Prostate gland (tissue), 2 donors: Measurements from ENCODE around the gene RWDD3. TPM values are rescaled to one million over a fixed set of nuclear protein-coding genes. Genes with fewer than 3 reads are reported as not detected.

Experiments used
- DNase-seq: peaks from one replicate; pipeline ENCODE4 v3.0.0-alpha.2; 2019; ENCODE audit warnings: low spot score
- H3K27ac ChIP-seq, 2 donors: fragments of 200-600 bp; sonication (generic); 2 replicates each; pipeline ENCODE4 v1.5.1; 2017 to 2019
- H3K27me3 ChIP-seq: fragments of 200-600 bp; sonication (generic); replicated peaks from 2 replicates; pipeline ENCODE4 v1.5.1; 2019; ENCODE audit not compliant: insufficient read depth
- H3K36me3 ChIP-seq, 2 donors: fragments of 200-600 bp; sonication (generic); 1 replicate in 1 of 2; 2 replicates in 1 of 2; pipeline versions ENCODE4 v1.5.1 to v1.8.1; 2017 to 2019
- H3K4me1 ChIP-seq: fragments of 200-600 bp; sonication (generic); replicated peaks from 2 replicates; pipeline ENCODE4 v1.5.1; 2019
- H3K4me3 ChIP-seq, 2 donors: fragments of 200-600 bp; sonication (generic); 2 replicates each; pipeline ENCODE4 v1.5.1; 2017 to 2019
- H3K9me3 ChIP-seq: fragments of 200-600 bp; sonication (generic); 2 replicates; pipeline ENCODE4 v1.5.1; 2017
- CTCF ChIP-seq, 4 experiments: fragments of 200-600 bp in 2 of 4; fragments of 450-650 bp in 2 of 4; sonication (generic) in 2 of 4; IDR thresholded peaks; 1 replicate in 3 of 4; 2 replicates in 1 of 4; pipeline ENCODE4 v1.5.1; 2016 to 2019; ENCODE audit warnings: antibody characterized with exemption in 4 of 4, mild to moderate bottlenecking in 2 of 4, moderate library complexity in 2 of 4
- POLR2A ChIP-seq: fragments of 450-650 bp; IDR thresholded peaks from one replicate; pipeline ENCODE4 v1.6.1; 2016; ENCODE audit warnings: antibody characterized with exemption, mild to moderate bottlenecking
- POLR2AphosphoS5 ChIP-seq: sonication (generic); formaldehyde crosslinking; IDR thresholded peaks from one replicate; pipeline ENCODE4 v1.6.1; 2017; ENCODE audit warnings: antibody characterized with exemption
- WGBS: methylation state at CpG from one replicate; pipeline ENCODE4 v1.1.5; 2018; 5-methylcytosine and 5-hydroxymethylcytosine counted together
- intact Hi-C: fragments of 100-400 bp; cut with DNase I; formaldehyde crosslinking; loops from one replicate; pipeline ENCODE4 v1.14.2; 2022
- total RNA-seq, 2 donors: library from RNA; depleted of rRNA; stranded (reverse); fragments of >200 nt; gene quantifications; one replicate each; pipeline ENCODE4 v1.1.0, GENCODE V29; 2016

The RWDD3 gene
- total RNA-seq, 2 donors from 2014 or later: 12.8 to 14.4 TPM

- Histone ChIP-seq H3K27ac (no peak overlapping the region), H3K4me1 (no peaks in the 10 kb centered on the region), H3K27me3 (no peaks in the 10 kb centered on the region), H3K4me3 (no peak overlapping the region), H3K9me3 (no peaks in the 10 kb centered on the region), H3K36me3 (no peaks in the 10 kb centered on the region)
- intact Hi-C loops: no loop called here
- WGBS: 83% methylated on average over 2 of the region's 2 CpGs
- TF ChIP-seq CTCF (IDR thresholded peaks at IDR 0.05): no peak
- TF ChIP-seq POLR2A: no peak
- TF ChIP-seq POLR2AphosphoS5: no peak
- DNase-seq: no peak
Observed at GRCh38 chr1:95265106-95265505, 31.1 kb downstream of the RWDD3 start.

GRCh38 chr1:95276429-95276828 is 42.4 kb downstream of the RWDD3 start:
- DNase-seq: no peak
- WGBS: 87% methylated on average over 7 of the region's 7 CpGs
- Histone ChIP-seq H3K36me3 (no peaks in the 10 kb centered on the region), H3K4me3 (no peak overlapping the region), H3K27me3 (no peaks in the 10 kb centered on the region), H3K4me1 (no peaks in the 10 kb centered on the region), H3K27ac (no peak overlapping the region), H3K9me3 (no peaks in the 10 kb centered on the region)
- intact Hi-C loops: no loop called here
- TF ChIP-seq CTCF (IDR thresholded peaks at IDR 0.05) (no peak), POLR2A (no peak), POLR2AphosphoS5 (no peak)

- WGBS: 50% methylated on average over 4 of the region's 4 CpGs
- H3K36me3 ChIP-seq: no peaks in the 10 kb centered on the region
- H3K27me3 ChIP-seq: no peaks in the 10 kb centered on the region
- DNase-seq: no peak
- intact Hi-C loops: no loop called here
- no peak overlapping the region for H3K4me3 ChIP-seq
- H3K9me3 ChIP-seq: no peaks in the 10 kb centered on the region
- no peaks in the 10 kb centered on the region for H3K4me1 ChIP-seq
- TF ChIP-seq CTCF (IDR thresholded peaks at IDR 0.05) (no peak), POLR2AphosphoS5 (no peak), POLR2A (no peak)
- H3K27ac ChIP-seq: no peak overlapping the region
Observed at GRCh38 chr1:95278173-95279006, 44.4 kb downstream of the RWDD3 start.

- Histone ChIP-seq H3K4me3 (no peak overlapping the region), H3K27me3 (no peaks in the 10 kb centered on the region), H3K27ac (no peak overlapping the region), H3K36me3 (no peaks in the 10 kb centered on the region), H3K9me3 (no peaks in the 10 kb centered on the region), H3K4me1 (no peaks in the 10 kb centered on the region)
- 72% methylated on average over 3 of the region's 3 CpGs for WGBS
- no peak for DNase-seq
- intact Hi-C loops: no loop called here
- TF ChIP-seq POLR2AphosphoS5 (no peak), CTCF (IDR thresholded peaks at IDR 0.05) (no peak), POLR2A (no peak)
Observed at GRCh38 chr1:95281781-95282517, 47.9 kb downstream of the RWDD3 start.
